Loucy (cell line): Measurements from ENCODE around the gene GLIPR1L2.

Experiments used
- H2AFZ ChIP-seq: fragments of 200-600 bp; sonication (generic); 2 replicates; pipeline ENCODE4 v1.6.0; 2016; ENCODE audit warnings: antibody characterized with exemption, mild to moderate bottlenecking, low read length, moderate library complexity
- H3F3A ChIP-seq: fragments of 200-600 bp; 2 replicates; pipeline ENCODE4 v1.6.0; 2016; ENCODE audit warnings: antibody characterized with exemption, low read depth, mild to moderate bottlenecking
- H3K27me3 ChIP-seq: fragments of 200-600 bp; sonication (generic); 2 replicates; pipeline ENCODE4 v1.6.1; 2014; ENCODE audit warnings: low read length, mild to moderate bottlenecking; ENCODE audit not compliant: insufficient read depth, poor library complexity, severe bottlenecking
- H3K36me3 ChIP-seq: fragments of 200-600 bp; sonication (generic); 2 replicates; pipeline ENCODE4 v1.6.1; 2016; ENCODE audit warnings: low read length; ENCODE audit not compliant: insufficient read depth
- H3K4me1 ChIP-seq: fragments of 200-600 bp; sonication (generic); 2 replicates; pipeline ENCODE4 v1.5.1; 2014; ENCODE audit warnings: low read length, mild to moderate bottlenecking; ENCODE audit not compliant: insufficient read depth, poor library complexity, severe bottlenecking
- H3K4me2 ChIP-seq: fragments of 200-600 bp; sonication (generic); 2 replicates; pipeline ENCODE4 v1.6.0; 2014; ENCODE audit warnings: antibody characterized with exemption, low read length, low read depth, mild to moderate bottlenecking; ENCODE audit not compliant: poor library complexity, severe bottlenecking
- H3K4me3 ChIP-seq: fragments of 200-600 bp; sonication (generic); 2 replicates; pipeline ENCODE4 v1.5.1; 2014; ENCODE audit warnings: low read length, mild to moderate bottlenecking, mixed read lengths; ENCODE audit not compliant: poor library complexity, severe bottlenecking
- H3K79me2 ChIP-seq: fragments of 200-600 bp; sonication (generic); 2 replicates; pipeline ENCODE4 v1.6.1; 2014; ENCODE audit warnings: low read length; ENCODE audit not compliant: insufficient read depth
- H3K9ac ChIP-seq: fragments of 200-600 bp; sonication (generic); 2 replicates; pipeline ENCODE4 v1.6.0; 2014; ENCODE audit warnings: mild to moderate bottlenecking, low read depth, low read length, moderate library complexity; ENCODE audit not compliant: poor library complexity, severe bottlenecking
- H3K9me2 ChIP-seq: fragments of 200-600 bp; sonication (generic); replicated peaks from 2 replicates; pipeline ENCODE4 v1.6.1; 2016; ENCODE audit warnings: low read depth, low read length, mixed read lengths
- H3K9me3 ChIP-seq: fragments of 200-600 bp; sonication (generic); 2 replicates; pipeline ENCODE4 v1.6.1; 2014; ENCODE audit warnings: mild to moderate bottlenecking, antibody characterized with exemption, low read length, low read depth; ENCODE audit not compliant: insufficient read depth
- H4K20me1 ChIP-seq: fragments of 200-600 bp; sonication (generic); 2 replicates; pipeline ENCODE4 v1.6.0; 2014; ENCODE audit warnings: antibody characterized with exemption, low read length, mild to moderate bottlenecking; ENCODE audit not compliant: insufficient read depth, poor library complexity, severe bottlenecking
- EZH2phosphoT487 ChIP-seq: fragments of 200-600 bp; IDR thresholded peaks from 2 replicates; pipeline ENCODE4 v1.6.1; 2018; ENCODE audit warnings: antibody characterized with exemption, mild to moderate bottlenecking, moderate library complexity, borderline replicate concordance
- TF ChIP-seq, protein P1 (sequence below): fragments of 200-600 bp; sonication (generic); conservative IDR thresholded peaks from 2 replicates; pipeline ENCODE4 v1.5.1; 2014; ENCODE audit warnings: mild to moderate bottlenecking, antibody characterized with exemption, low read length

The GLIPR1L2 gene

DNA sequence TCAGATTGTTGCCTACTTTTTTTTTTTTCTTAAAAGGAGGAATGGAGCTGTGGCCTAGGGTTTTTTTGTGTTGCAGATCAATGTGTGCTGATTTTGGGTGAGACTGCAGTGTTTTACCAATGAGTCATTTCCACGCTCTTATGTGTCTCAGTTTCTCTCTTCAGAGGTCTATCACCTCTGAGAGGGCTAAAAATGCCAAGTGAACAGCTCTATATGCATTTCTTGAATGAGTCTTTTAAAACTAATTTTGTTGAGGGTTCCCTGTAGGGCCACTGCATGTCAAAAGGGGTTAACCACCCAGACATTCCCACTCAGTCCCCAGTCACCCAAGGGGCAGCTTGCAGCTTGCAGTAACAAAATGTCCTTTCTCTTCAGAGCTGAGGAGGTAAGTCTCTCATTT, 24.3 kb upstream of the GLIPR1L2 start:
- Histone ChIP-seq H3K27me3 (no peaks in the 10 kb centered on the region), H3K9me3 (no peaks in the 10 kb centered on the region), H3F3A (no peaks in the 10 kb centered on the region), H4K20me1 (no peaks in the 10 kb centered on the region), H3K79me2 (no peaks in the 10 kb centered on the region), H3K36me3 (no peaks in the 10 kb centered on the region), H3K9ac (no peak overlapping the region), H3K4me3 (no peak overlapping the region), H3K4me2 (no peak overlapping the region), H3K9me2 (no peaks in the 10 kb centered on the region), H2AFZ (no peak overlapping the region), H3K4me1 (no peaks in the 10 kb centered on the region)
- TF ChIP-seq, protein P1, sequence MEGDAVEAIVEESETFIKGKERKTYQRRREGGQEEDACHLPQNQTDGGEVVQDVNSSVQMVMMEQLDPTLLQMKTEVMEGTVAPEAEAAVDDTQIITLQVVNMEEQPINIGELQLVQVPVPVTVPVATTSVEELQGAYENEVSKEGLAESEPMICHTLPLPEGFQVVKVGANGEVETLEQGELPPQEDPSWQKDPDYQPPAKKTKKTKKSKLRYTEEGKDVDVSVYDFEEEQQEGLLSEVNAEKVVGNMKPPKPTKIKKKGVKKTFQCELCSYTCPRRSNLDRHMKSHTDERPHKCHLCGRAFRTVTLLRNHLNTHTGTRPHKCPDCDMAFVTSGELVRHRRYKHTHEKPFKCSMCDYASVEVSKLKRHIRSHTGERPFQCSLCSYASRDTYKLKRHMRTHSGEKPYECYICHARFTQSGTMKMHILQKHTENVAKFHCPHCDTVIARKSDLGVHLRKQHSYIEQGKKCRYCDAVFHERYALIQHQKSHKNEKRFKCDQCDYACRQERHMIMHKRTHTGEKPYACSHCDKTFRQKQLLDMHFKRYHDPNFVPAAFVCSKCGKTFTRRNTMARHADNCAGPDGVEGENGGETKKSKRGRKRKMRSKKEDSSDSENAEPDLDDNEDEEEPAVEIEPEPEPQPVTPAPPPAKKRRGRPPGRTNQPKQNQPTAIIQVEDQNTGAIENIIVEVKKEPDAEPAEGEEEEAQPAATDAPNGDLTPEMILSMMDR = no peak
- no peak for TF ChIP-seq EZH2phosphoT487

DNA sequence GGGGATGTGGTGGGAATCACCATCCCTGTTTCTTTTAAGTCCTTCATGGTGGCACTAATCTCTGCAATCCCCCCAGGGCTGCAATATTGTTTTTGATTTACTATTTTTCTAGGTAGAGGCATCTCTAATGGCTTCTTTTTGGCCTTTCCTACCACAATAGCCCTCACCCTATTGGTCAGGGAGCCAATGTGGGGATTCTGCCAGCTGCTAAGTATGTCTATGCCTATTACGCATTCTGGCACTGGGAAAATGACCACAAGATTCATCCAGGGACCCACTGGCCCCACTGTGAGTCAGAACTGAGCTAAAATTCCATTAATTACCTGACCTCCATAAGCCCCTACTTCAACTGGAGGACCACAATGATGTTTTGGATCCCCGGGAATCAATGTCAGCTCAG, 15.9 kb upstream of the GLIPR1L2 start:
- H2AFZ ChIP-seq = no peak overlapping the region
- no peak for TF ChIP-seq EZH2phosphoT487
- TF ChIP-seq, protein P1 = no peak
- no peaks in the 10 kb centered on the region for H3K4me1 ChIP-seq
- no peak overlapping the region for H3K4me2 ChIP-seq
- no peaks in the 10 kb centered on the region for H3K36me3 ChIP-seq
- no peaks in the 10 kb centered on the region for H3K79me2 ChIP-seq
- no peaks in the 10 kb centered on the region for H3K9me3 ChIP-seq
- H3F3A ChIP-seq = no peaks in the 10 kb centered on the region
- H3K9me2 ChIP-seq = no peaks in the 10 kb centered on the region
- H3K4me3 ChIP-seq = no peak overlapping the region
- no peaks in the 10 kb centered on the region for H3K27me3 ChIP-seq
- H3K9ac ChIP-seq = no peak overlapping the region
- no peaks in the 10 kb centered on the region for H4K20me1 ChIP-seq

DNA sequence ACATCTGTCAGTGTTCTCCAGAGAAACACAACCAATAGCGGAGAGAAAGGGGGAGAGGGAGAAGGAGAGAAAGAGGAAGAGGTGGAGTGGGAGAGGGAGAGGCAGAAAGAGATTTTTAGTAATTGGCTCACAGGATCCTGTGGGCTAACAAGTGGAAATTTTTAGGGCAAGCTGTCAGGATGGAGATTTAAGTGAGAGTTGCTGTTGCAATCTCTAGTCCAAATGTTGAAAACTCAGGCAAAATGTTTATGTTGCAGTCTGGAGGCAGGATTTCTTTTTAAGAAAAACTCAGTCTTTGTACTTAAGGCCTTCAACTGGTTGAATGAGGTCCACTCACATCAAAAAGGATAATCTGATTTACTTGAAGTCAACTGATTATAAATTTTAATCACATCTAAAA, 12.5 kb upstream of the GLIPR1L2 start:
- Histone ChIP-seq H2AFZ (no peak overlapping the region), H3K79me2 (no peaks in the 10 kb centered on the region)

More for the DNA sequence above, 12.5 kb upstream of the GLIPR1L2 start:
- no peaks in the 10 kb centered on the region for H3K36me3 ChIP-seq
- no peak for TF ChIP-seq EZH2phosphoT487
- TF ChIP-seq, protein P1 = no peak
- no peaks in the 10 kb centered on the region for H3K4me1 ChIP-seq
- H3K9me3 ChIP-seq = no peaks in the 10 kb centered on the region
- no peak overlapping the region for H3K9ac ChIP-seq
- H3K4me3 ChIP-seq = no peak overlapping the region
- H3K4me2 ChIP-seq = no peak overlapping the region
- H3K27me3 ChIP-seq = no peaks in the 10 kb centered on the region
- no peaks in the 10 kb centered on the region for H3F3A ChIP-seq
- H4K20me1 ChIP-seq = no peaks in the 10 kb centered on the region
- no peaks in the 10 kb centered on the region for H3K9me2 ChIP-seq
